ENCODE results near the gene VDR.

GRCh38 chr12:47901718-47902093 lies 3.1 kb downstream of the VDR start:
- no peak for TF ChIP-seq REST (IDR thresholded peaks at IDR 0.05; ENCODE audit: insufficient read depth in 1 of 2, low read depth in 2 of 2, low read length in 2 of 2)
- TF ChIP-seq POLR2AphosphoS5 (IDR thresholded peaks at IDR 0.05; ENCODE audit: low read depth, low read length) = no peak
- no peak for TF ChIP-seq TAF1 (IDR thresholded peaks at IDR 0.05; ENCODE audit: borderline replicate concordance, insufficient read depth, low read length)
- no peak for TF ChIP-seq SIN3A (IDR thresholded peaks at IDR 0.05; ENCODE audit: borderline replicate concordance, insufficient read depth, low read length)
